ENCODE results near the gene SLC11A2.

DNA sequence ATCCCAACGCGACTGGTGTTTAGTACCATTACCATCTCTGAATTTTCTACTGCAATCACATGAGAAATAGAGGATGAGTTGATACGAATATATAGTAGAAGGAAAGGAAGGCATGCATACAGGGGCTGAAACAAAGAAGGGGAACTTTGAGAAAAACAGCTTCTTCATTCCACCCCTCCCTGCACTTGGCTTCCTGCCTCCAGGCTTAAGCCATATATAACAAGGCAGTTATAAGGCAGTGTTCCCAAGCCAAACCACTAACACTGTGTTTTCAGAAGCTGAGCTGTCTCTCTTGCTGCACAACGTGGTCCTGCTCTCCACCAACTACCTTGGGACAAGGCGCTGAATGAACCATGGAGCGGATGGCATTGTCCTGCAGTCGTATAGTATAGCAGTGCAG, 32.9 kb upstream of the SLC11A2 start:
- TF ChIP-seq EZH2 (IDR thresholded peaks at IDR 0.05; ENCODE audit: insufficient read depth, poor library complexity, severe bottlenecking): no peak
- TF ChIP-seq EZH2phosphoT487 (IDR thresholded peaks at IDR 0.05; ENCODE audit: insufficient read depth, low read depth): no peak
